Measurements from ENCODE around the gene OSBPL6. TPM values are rescaled to one million over a fixed set of nuclear protein-coding genes. Genes with fewer than 3 reads are reported as not detected.
A peak's percentile ranks its signal among the peaks of the same experiment; 100 is the strongest.
"Not testable (repeated sequence)": the region's sequence is repeated elsewhere in the genome, so short reads cannot be mapped to it uniquely, and the experiment has no call there.

The OSBPL6 gene
- total and polyA plus RNA-seq, 7 donors = 0.23 to 3.2 (median 1.5) TPM

DNA sequence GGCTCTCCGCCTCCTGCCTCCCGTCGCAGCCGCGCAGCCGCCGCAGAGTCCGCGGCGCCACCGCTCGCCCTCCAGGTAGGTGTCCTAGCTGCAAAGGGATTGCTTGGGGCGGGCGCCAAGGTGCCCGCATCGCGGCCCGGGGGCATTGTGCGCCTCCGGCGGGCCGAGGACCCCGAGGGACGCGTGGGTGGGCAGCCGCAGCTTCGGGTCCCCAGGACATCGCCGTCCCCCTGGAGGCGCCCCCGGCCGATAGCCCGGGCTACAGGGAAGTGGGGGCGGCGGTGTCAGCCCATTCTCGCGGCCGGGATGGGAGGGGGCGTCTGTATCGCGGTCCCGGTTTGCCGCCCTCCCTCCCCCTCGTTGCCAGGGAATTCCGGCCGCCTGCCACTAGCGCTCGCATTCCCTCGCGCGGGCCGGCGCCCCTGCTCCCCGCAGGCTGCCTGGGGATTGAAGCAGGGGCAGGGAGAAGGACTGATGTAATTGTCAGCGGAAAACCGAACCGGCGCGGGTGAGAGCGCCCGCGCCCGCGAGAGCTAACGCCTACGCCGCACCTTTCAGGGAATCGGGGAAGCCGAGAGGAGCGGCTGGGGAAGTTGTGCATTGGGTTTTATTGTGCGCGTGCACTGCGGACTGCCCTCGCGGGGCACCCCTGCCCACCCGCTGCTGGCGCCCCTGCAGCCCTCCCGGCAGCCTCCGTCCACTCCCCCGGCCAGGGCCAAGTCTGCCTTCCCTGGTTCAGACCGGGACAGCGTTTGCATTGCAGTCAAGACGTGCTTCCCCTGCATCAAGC is 483 bp downstream of the OSBPL6 start:
- WGBS, 2 donors = 0% methylated on average over 83 of the region's 83 CpGs
- no peaks in the 10 kb centered on the region for H3K9me3 ChIP-seq
- H3K36me3 ChIP-seq = no peaks in the 10 kb centered on the region
- peak; percentile 70 for DNase-seq
- peak overlapping the region; percentile 48 to 97 (median 84) for H3K4me3 ChIP-seq
- H3K27ac ChIP-seq = peak overlapping the region; percentile 91 to 95 (median 92)
- no peaks in the 10 kb centered on the region for H3K27me3 ChIP-seq
- intact Hi-C loops (cut with DNase I) = loop anchor here (2.0 to 5.0 kb wide), 5 partner anchors 48 to 218 kb away; partner anchors contain the start of gene RBM45
- peaks cover 0 to 12% (median 9%) of the 10 kb centered on the region in 4 donors for H3K4me1 ChIP-seq
- TF ChIP-seq POLR2A (IDR thresholded peaks at IDR 0.05) (no peak), POLR2AphosphoS5 (IDR thresholded peaks at IDR 0.05) (peak in 2 of 4 donors; percentile 10 to 27)
- TF ChIP-seq, protein P1, sequence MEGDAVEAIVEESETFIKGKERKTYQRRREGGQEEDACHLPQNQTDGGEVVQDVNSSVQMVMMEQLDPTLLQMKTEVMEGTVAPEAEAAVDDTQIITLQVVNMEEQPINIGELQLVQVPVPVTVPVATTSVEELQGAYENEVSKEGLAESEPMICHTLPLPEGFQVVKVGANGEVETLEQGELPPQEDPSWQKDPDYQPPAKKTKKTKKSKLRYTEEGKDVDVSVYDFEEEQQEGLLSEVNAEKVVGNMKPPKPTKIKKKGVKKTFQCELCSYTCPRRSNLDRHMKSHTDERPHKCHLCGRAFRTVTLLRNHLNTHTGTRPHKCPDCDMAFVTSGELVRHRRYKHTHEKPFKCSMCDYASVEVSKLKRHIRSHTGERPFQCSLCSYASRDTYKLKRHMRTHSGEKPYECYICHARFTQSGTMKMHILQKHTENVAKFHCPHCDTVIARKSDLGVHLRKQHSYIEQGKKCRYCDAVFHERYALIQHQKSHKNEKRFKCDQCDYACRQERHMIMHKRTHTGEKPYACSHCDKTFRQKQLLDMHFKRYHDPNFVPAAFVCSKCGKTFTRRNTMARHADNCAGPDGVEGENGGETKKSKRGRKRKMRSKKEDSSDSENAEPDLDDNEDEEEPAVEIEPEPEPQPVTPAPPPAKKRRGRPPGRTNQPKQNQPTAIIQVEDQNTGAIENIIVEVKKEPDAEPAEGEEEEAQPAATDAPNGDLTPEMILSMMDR (IDR thresholded peaks at IDR 0.05) = peak in 2 of 4 experiments; percentile 6 to 21

GRCh38 chr2:178195390-178196166 is 1.3 kb downstream of the OSBPL6 start:
- 14 to 20% methylated on average over 14 of the region's 14 CpGs for WGBS, 2 donors
- DNase-seq = no peak
- Histone ChIP-seq H3K4me3 (peak overlapping the region; percentile 48 to 97 (median 84)), H3K9me3 (no peaks in the 10 kb centered on the region), H3K36me3 (no peaks in the 10 kb centered on the region), H3K4me1 (peaks cover 0 to 12% (median 9%) of the 10 kb centered on the region in 4 donors), H3K27me3 (no peaks in the 10 kb centered on the region), H3K27ac (peak overlapping the region; percentile 91 to 95 (median 92))
- intact Hi-C loops (cut with DNase I) = loop anchor here (2.0 to 5.0 kb wide), 3 partner anchors 47 to 83 kb away; partner anchors contain the start of gene RBM45
- TF ChIP-seq EP300 (IDR thresholded peaks at IDR 0.05) = no peak
- TF ChIP-seq, protein P1 (IDR thresholded peaks at IDR 0.05) = no peak
- no peak for TF ChIP-seq POLR2A (IDR thresholded peaks at IDR 0.05)
- no peak for TF ChIP-seq POLR2AphosphoS5 (IDR thresholded peaks at IDR 0.05)

GRCh38 chr2:178197791-178198190 is 3.5 kb downstream of the OSBPL6 start:
- Histone ChIP-seq H3K36me3 (no peaks in the 10 kb centered on the region), H3K4me1 (peaks cover 0 to 12% (median 9%) of the 10 kb centered on the region in 4 donors), H3K4me3 (no peak overlapping the region), H3K27ac (no peak overlapping the region), H3K9me3 (no peaks in the 10 kb centered on the region), H3K27me3 (no peaks in the 10 kb centered on the region)
- intact Hi-C loops (cut with DNase I) = loop anchor here (5.0 kb wide), 1 partner anchor 45 kb away; no protein-coding TSS in a partner anchor
- TF ChIP-seq POLR2AphosphoS5 (IDR thresholded peaks at IDR 0.05) = no peak
- no peak for TF ChIP-seq EP300 (IDR thresholded peaks at IDR 0.05)
- TF ChIP-seq, protein P1 (IDR thresholded peaks at IDR 0.05) = no peak
- TF ChIP-seq POLR2A (IDR thresholded peaks at IDR 0.05) = no peak
- 40 to 66% methylated on average over 1 of the region's 1 CpG for WGBS, 2 donors
- no peak for DNase-seq

DNA sequence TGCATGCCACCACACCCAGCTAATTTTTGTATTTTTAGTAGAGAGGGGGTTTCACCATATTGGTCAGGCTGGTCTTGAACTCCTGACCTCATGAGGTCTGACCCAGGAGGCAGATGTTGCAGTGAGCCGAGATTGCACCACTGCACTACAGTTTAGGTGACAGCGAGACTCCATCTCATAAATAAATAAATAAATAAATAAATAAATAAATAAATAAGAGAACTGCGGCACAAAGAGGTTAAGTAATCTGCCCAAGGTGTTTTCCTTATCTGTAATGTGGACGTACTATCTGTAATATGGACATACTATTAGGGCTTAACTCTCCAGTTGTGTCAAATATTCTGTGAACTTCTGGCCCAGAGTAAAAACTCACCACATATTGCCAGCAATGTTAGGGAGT is 4.1 kb downstream of the OSBPL6 start:
- DNase-seq, H3K4me1 ChIP-seq, H3K4me3 ChIP-seq, H3K27ac ChIP-seq, H3K36me3 ChIP-seq, H3K9me3 ChIP-seq, H3K27me3 ChIP-seq: not testable (repeated sequence)
- whole genome bisulfite sequencing, 2 donors = 80 to 93% methylated on average over 4 of the region's 4 CpGs
- intact Hi-C loops (cut with DNase I) = loop anchor here (5.0 kb wide), 1 partner anchor 44 kb away; no protein-coding TSS in a partner anchor

GRCh38 chr2:178199334-178199733 is 5.0 kb downstream of the OSBPL6 start:
- Histone ChIP-seq H3K4me1 (peaks cover 0 to 6% (median 4%) of the 10 kb centered on the region in 4 donors), H3K27ac (no peak overlapping the region), H3K36me3 (no peaks in the 10 kb centered on the region), H3K9me3 (no peaks in the 10 kb centered on the region), H3K27me3 (no peaks in the 10 kb centered on the region), H3K4me3 (no peak overlapping the region)
- 51 to 80% methylated on average over 1 of the region's 1 CpG for WGBS, 2 donors
- TF ChIP-seq POLR2A (IDR thresholded peaks at IDR 0.05) (no peak), POLR2AphosphoS5 (IDR thresholded peaks at IDR 0.05) (no peak), EP300 (IDR thresholded peaks at IDR 0.05) (no peak)
- TF ChIP-seq, protein P1 (IDR thresholded peaks at IDR 0.05) = no peak
- intact Hi-C loops (cut with DNase I) = loop anchor here (5.0 kb wide), 1 partner anchor 43 kb away; no protein-coding TSS in a partner anchor
- no peak for DNase-seq

Data from sigmoid colon (tissue), 7 donors.